SK-N-SH treated with all-trans-retinoic acid at 6 μM for 48 hours (cell line): ENCODE results near the gene DACT3.

Source experiments
- ATAC-seq: fragments of 200-7000 bp; cut with Tn5 transposase; 3 replicates; pipeline ENCODE4 v1.9.1; 2020; ENCODE audit warnings: mild to moderate bottlenecking, moderate library complexity
- ARNTL ChIP-seq: fragments of 450-650 bp; formaldehyde crosslinking; IDR thresholded peaks from 2 replicates; pipeline ENCODE4 v1.5.0; 2020; ENCODE audit warnings: low read depth, mild to moderate bottlenecking, moderate library complexity, borderline replicate concordance
- CSDC2 ChIP-seq: fragments of 250-450 bp; sonication (Bioruptor Pico); IDR thresholded peaks from 2 replicates; pipeline ENCODE4 v1.5.0; 2020; ENCODE audit warnings: mild to moderate bottlenecking, moderate library complexity
- ESRRG ChIP-seq: fragments of 250-450 bp; sonication (Bioruptor Pico); IDR thresholded peaks from 2 replicates; pipeline ENCODE4 v1.6.1; 2021; ENCODE audit warnings: mild to moderate bottlenecking
- GLIS3 ChIP-seq: fragments of 250-450 bp; sonication (Bioruptor Pico); IDR thresholded peaks from 2 replicates; pipeline ENCODE4 v1.5.0; 2020; ENCODE audit warnings: mild to moderate bottlenecking, moderate library complexity
- ISL1 ChIP-seq: fragments of 250-450 bp; sonication (Bioruptor Pico); IDR thresholded peaks from 2 replicates; pipeline ENCODE4 v2.1.2; 2022; ENCODE audit warnings: mild to moderate bottlenecking, moderate library complexity
- OSR1 ChIP-seq: fragments of 250-450 bp; sonication (Bioruptor Pico); IDR thresholded peaks from 2 replicates; pipeline ENCODE4 v1.8.0; 2022; ENCODE audit warnings: moderate library complexity, mild to moderate bottlenecking, inconsistent platforms
- POU6F1 ChIP-seq: fragments of 250-450 bp; sonication (Bioruptor Pico); IDR thresholded peaks from 2 replicates; pipeline ENCODE4 v1.8.0; 2021; ENCODE audit warnings: low read depth, mild to moderate bottlenecking, moderate library complexity, borderline replicate concordance
- PPARA ChIP-seq: fragments of 250-450 bp; sonication (Bioruptor Pico); IDR thresholded peaks from 2 replicates; pipeline ENCODE4 v1.5.0; 2020; ENCODE audit warnings: mild to moderate bottlenecking, borderline replicate concordance
- RARB ChIP-seq: fragments of 250-450 bp; sonication (Bioruptor Pico); IDR thresholded peaks from 2 replicates; pipeline ENCODE4 v1.8.0; 2021; ENCODE audit warnings: mild to moderate bottlenecking, moderate library complexity
- SNAI2 ChIP-seq: fragments of 250-450 bp; sonication (Bioruptor Pico); IDR thresholded peaks from 2 replicates; pipeline ENCODE4 v1.5.0; 2020; ENCODE audit warnings: mild to moderate bottlenecking, moderate library complexity
- TCF4 ChIP-seq: fragments of 250-450 bp; sonication (Bioruptor Pico); IDR thresholded peaks from 2 replicates; pipeline ENCODE4 v1.8.0; 2021; ENCODE audit warnings: mild to moderate bottlenecking, moderate library complexity, borderline replicate concordance
- TOX ChIP-seq: fragments of 250-450 bp; sonication (Bioruptor Pico); IDR thresholded peaks from 2 replicates; pipeline ENCODE4 v1.8.0; 2021; ENCODE audit warnings: mild to moderate bottlenecking, moderate library complexity, borderline replicate concordance
- TSHZ2 ChIP-seq: fragments of 250-450 bp; sonication (Bioruptor Pico); IDR thresholded peaks from 2 replicates; pipeline ENCODE4 v1.5.0; 2020; ENCODE audit warnings: mild to moderate bottlenecking, moderate library complexity
- ZC3H10 ChIP-seq: fragments of 250-450 bp; sonication (Bioruptor Pico); IDR thresholded peaks from 2 replicates; pipeline ENCODE4 v1.5.1; 2021; ENCODE audit warnings: mild to moderate bottlenecking, moderate library complexity
- ZFP3 ChIP-seq: fragments of 250-450 bp; sonication (Bioruptor Pico); IDR thresholded peaks from 2 replicates; pipeline ENCODE4 v1.5.0; 2020; ENCODE audit warnings: mild to moderate bottlenecking, moderate library complexity
- ZFP30 ChIP-seq: fragments of 450-650 bp; formaldehyde crosslinking; IDR thresholded peaks from 2 replicates; pipeline ENCODE4 v1.5.0; 2022; ENCODE audit warnings: mild to moderate bottlenecking, moderate library complexity
- ZNF565 ChIP-seq: fragments of 450-650 bp; formaldehyde crosslinking; conservative IDR thresholded peaks from 2 replicates; pipeline ENCODE4 v1.5.0; 2020; ENCODE audit warnings: low read depth, mild to moderate bottlenecking, moderate library complexity
- ZNF70 ChIP-seq: fragments of 450-650 bp; formaldehyde crosslinking; IDR thresholded peaks from 2 replicates; pipeline ENCODE4 v1.5.0; 2020; ENCODE audit warnings: mild to moderate bottlenecking, moderate library complexity
- ZNF8 ChIP-seq: fragments of 450-650 bp; formaldehyde crosslinking; IDR thresholded peaks from 2 replicates; pipeline ENCODE4 v1.5.0; 2020; ENCODE audit warnings: mild to moderate bottlenecking, moderate library complexity
- TF ChIP-seq, protein P1 (sequence below): fragments of 250-450 bp; sonication (Bioruptor Pico); IDR thresholded peaks from 2 replicates; pipeline ENCODE4 v1.5.1; 2020; ENCODE audit warnings: low read depth, mild to moderate bottlenecking, moderate library complexity
- TF ChIP-seq, protein P2 (sequence below): fragments of 250-450 bp; sonication (Bioruptor Pico); IDR thresholded peaks from 2 replicates; pipeline ENCODE4 v1.8.0; 2020; ENCODE audit warnings: mild to moderate bottlenecking, moderate library complexity, borderline replicate concordance
- TF ChIP-seq, protein P3 (sequence below): fragments of 250-450 bp; sonication (Bioruptor Pico); IDR thresholded peaks from 2 replicates; pipeline ENCODE4 v1.5.1; 2021; ENCODE audit warnings: mild to moderate bottlenecking, moderate library complexity

Gene DACT3

DNA sequence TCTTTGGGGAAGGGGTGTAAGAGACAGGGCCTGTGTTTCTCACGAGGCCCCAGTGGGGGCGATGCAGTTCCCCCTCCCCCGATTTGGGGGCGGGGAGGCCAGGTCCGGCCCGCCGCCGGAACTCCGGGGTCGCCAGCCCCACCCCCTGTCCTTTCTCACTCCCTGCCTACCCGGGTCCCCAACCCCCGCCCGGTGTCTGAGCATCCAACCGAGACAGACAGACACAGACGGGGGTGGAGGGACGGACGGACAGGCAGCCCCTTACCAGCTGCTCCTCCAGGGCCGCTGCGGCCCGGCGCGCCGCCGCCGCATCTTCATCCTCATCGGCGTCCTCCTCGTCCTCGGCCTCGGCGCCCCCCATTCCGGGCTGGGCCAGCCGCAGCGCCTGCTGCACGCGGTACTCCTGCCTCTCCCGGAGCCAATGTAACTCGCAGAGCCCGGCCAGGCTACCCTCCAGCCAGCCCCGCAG lies 397 bp downstream of the DACT3 start:
- no peak for ATAC-seq
- TF ChIP-seq ZFP30 (CRISPR knock-in tag) = no peak
- TF ChIP-seq RARB (CRISPR knock-in tag) = no peak
- TF ChIP-seq ZFP3 = no peak
- no peak for TF ChIP-seq CSDC2 (CRISPR knock-in tag)
- TF ChIP-seq TSHZ2 = no peak
- TF ChIP-seq, protein P1, sequence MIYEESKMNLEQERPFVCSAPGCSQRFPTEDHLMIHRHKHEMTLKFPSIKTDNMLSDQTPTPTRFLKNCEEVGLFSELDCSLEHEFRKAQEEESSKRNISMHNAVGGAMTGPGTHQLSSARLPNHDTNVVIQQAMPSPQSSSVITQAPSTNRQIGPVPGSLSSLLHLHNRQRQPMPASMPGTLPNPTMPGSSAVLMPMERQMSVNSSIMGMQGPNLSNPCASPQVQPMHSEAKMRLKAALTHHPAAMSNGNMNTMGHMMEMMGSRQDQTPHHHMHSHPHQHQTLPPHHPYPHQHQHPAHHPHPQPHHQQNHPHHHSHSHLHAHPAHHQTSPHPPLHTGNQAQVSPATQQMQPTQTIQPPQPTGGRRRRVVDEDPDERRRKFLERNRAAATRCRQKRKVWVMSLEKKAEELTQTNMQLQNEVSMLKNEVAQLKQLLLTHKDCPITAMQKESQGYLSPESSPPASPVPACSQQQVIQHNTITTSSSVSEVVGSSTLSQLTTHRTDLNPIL (CRISPR knock-in tag) = no peak
- no peak for TF ChIP-seq ISL1
- TF ChIP-seq, protein P2, sequence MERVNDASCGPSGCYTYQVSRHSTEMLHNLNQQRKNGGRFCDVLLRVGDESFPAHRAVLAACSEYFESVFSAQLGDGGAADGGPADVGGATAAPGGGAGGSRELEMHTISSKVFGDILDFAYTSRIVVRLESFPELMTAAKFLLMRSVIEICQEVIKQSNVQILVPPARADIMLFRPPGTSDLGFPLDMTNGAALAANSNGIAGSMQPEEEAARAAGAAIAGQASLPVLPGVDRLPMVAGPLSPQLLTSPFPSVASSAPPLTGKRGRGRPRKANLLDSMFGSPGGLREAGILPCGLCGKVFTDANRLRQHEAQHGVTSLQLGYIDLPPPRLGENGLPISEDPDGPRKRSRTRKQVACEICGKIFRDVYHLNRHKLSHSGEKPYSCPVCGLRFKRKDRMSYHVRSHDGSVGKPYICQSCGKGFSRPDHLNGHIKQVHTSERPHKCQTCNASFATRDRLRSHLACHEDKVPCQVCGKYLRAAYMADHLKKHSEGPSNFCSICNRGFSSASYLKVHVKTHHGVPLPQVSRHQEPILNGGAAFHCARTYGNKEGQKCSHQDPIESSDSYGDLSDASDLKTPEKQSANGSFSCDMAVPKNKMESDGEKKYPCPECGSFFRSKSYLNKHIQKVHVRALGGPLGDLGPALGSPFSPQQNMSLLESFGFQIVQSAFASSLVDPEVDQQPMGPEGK = no peak
- TF ChIP-seq GLIS3 (CRISPR knock-in tag) = no peak
- no peak for TF ChIP-seq ESRRG
- no peak for TF ChIP-seq POU6F1
- TF ChIP-seq ZC3H10 (CRISPR knock-in tag) = no peak
- no peak for TF ChIP-seq ZNF70 (CRISPR knock-in tag)
- no peak for TF ChIP-seq ZNF565 (CRISPR knock-in tag)
- TF ChIP-seq SNAI2 (CRISPR knock-in tag) = no peak
- TF ChIP-seq OSR1 (CRISPR knock-in tag) = no peak
- no peak for TF ChIP-seq ARNTL (CRISPR knock-in tag)
- TF ChIP-seq ZNF8 (CRISPR knock-in tag) = no peak
- TF ChIP-seq TOX (CRISPR knock-in tag) = no peak
- TF ChIP-seq PPARA (CRISPR knock-in tag) = no peak

DNA sequence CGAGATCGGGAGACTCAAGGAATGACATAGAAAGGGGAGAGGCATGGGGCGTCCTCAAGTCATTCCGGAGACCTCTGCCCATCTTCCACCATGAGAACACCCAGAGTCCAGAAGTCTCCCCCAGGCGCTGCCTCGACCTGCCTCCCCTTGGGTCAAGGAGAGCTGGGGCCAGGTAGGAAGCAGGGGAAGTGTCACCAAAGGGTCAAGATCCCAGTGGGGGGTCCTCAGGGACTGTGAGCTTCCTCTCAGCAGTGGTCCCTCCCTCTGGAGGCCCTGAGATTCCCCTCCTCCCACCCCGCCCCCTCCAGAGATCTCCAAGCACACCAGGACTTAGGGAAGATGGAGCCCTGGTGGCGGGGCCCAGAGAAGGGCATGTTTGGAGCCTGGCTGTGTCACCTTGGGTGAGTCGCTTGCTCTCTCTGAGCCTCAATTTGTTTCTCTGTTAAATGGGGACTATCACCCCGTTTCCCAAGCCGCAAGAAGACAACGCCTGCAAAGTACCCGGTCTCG lies 919 bp downstream of the DACT3 start:
- peak; percentile 15 for ATAC-seq
- TF ChIP-seq, protein P2 = no peak
- TF ChIP-seq OSR1 (CRISPR knock-in tag) (no peak), CSDC2 (CRISPR knock-in tag) (no peak), ISL1 (no peak), PPARA (CRISPR knock-in tag) (no peak), ZC3H10 (CRISPR knock-in tag) (no peak), TSHZ2 (no peak), RARB (CRISPR knock-in tag) (no peak), TCF4 (CRISPR knock-in tag) (no peak), ARNTL (CRISPR knock-in tag) (no peak), ZFP30 (CRISPR knock-in tag) (no peak)
- TF ChIP-seq, protein P3, sequence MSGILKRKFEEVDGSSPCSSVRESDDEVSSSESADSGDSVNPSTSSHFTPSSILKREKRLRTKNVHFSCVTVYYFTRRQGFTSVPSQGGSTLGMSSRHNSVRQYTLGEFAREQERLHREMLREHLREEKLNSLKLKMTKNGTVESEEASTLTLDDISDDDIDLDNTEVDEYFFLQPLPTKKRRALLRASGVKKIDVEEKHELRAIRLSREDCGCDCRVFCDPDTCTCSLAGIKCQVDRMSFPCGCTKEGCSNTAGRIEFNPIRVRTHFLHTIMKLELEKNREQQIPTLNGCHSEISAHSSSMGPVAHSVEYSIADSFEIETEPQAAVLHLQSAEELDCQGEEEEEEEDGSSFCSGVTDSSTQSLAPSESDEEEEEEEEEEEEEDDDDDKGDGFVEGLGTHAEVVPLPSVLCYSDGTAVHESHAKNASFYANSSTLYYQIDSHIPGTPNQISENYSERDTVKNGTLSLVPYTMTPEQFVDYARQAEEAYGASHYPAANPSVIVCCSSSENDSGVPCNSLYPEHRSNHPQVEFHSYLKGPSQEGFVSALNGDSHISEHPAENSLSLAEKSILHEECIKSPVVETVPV (CRISPR knock-in tag) = no peak
